SKM-1 (cell line): ENCODE data around the gene FNBP1L.
A peak's percentile ranks its signal among the peaks of the same experiment; 100 is the strongest.
"Not testable (repeated sequence)": the region's sequence is repeated elsewhere in the genome, so short reads cannot be mapped to it uniquely, and the experiment has no call there.

Experiments
- DNase-seq: peaks from one replicate; lab custom pipeline; 2025; ENCODE audit not compliant: unreplicated experiment; lab: John Stamatoyannopoulos, UW

FNBP1L gene

DNA sequence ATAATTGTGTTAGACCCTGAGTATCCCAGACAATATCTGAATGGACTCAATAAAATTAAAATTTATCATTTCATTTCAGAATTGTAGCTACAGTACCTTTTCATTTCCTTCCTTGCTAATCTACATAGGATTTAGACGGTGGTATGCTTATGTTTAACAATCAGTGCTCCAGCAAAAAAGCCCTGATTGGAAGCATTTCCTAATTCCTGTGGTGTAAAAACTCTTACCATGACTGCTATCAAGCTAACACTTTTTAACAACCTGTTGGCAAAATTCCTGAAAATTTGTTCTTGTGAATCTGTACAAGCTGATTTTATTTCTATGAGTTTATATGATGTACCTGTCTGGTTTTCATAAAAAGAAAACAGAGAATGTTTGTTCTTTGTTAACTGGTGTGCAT, 5.2 kb upstream of the FNBP1L start:
- no peak for DNase-seq

DNA sequence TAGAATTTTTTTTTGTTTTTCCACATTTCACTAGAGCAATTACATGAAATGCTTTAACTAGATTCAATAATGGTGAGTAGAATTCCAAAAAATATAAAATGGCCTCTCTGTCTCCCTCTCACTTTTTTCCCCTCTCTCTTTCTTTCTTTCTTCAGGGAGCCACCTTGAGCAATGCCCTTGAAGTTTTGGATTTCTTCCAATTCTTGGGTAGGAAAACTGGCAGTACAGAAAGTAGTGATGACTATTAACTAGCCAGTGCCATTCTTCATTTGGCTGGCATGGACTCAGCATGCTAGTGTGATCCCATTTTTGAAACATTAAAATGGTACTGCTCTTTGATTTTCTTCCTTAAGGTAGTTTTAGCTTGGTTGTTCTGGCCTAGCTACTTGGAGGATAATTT, 4.5 kb upstream of the FNBP1L start:
- no peak for DNase-seq

DNA sequence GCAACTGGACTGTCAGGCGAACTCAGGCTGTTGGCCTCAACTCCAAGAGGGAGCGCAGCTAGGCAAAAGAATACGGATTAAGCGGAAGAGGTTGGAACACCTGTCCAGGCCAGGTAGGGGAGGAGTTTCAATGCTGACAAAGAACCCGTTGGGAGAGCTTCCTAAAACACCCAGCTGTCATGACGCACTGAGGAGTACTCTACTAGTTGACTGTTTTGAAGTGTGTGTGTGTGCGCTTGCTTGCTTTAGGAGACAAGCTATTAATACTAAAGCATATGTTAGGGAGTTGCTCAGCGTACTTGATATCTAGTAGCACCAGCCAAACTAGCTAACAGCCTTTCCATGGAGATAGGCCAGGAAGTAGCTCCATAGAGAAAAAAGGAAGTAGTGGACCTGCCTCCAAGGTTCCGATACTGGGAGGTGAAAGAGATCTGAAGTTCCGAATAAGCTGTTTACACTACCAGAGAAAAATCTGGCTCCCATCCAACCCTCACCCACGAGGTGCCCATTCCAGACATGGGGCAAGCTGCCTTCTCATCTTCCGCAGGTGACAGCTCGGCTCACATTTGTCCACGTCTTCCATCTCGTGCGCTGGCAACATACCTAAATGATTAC, 974 bp upstream of the FNBP1L start:
- no peak for DNase-seq

- DNase-seq: no peak
Measured at GRCh38 chr1:93448292-93448982, 519 bp downstream of the FNBP1L start.

DNA sequence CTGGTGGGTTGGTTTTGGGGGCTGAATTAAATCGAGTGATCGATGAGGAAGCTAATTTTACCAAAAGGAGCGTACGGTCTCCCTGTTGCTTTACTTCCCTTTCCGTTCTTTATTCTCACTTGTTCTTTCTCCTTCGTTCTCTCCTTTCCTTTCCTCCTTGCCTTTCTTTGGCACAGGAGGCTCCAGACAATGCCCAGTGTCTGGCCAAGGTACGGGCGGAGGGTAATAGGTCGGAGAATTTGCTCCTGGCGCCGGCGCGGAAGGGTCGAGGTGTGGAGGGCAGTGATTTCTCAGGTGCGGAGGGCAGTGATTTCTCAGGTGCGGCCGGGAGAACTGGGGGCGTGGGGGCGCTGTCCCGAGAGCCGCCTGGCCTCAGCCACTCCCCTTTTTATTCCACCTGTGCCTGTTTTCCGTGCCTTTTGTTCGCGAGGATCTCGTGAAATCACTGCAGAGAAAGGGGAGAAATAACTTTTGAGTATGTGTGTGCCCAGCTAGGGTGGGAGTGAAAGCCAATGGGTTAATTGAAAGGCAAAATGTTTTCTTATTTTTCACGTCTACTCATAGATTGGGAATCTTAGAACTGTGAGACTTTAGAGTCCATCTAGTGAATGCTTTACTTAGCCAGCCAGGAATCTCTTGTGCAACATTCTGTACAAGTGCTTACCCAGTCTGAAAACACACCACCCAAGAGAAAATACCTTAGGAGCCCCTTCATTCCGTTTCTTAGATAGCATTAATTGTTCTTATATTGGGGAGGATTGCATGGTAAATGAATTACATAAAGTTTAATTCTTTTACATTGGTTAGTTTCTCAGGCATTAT, 1.3 kb downstream of the FNBP1L start:
- DNase-seq: no peak

DNA sequence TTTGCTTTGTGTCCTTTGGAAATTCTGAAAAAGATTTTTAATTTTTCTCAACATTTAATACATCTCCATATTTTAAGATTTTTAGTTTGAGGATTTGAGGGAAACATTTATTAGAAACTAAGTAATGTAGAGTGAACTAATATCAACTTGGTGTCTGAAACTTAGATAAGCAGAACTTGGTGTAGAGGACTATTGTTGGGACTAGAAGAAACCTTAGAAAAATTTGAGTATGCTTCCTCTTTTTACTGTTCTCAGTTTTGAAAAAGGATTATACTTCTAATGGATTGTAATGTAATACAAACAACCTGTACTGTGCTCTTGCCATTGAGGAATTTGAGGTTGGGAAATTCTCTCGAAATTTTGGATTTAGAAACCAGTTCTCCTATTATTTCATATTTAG, 2.4 kb downstream of the FNBP1L start:
- DNase-seq: peak; percentile 14

GRCh38 chr1:93453911-93454310, 6.0 kb downstream of the FNBP1L start:
- DNase-seq: no peak

DNA sequence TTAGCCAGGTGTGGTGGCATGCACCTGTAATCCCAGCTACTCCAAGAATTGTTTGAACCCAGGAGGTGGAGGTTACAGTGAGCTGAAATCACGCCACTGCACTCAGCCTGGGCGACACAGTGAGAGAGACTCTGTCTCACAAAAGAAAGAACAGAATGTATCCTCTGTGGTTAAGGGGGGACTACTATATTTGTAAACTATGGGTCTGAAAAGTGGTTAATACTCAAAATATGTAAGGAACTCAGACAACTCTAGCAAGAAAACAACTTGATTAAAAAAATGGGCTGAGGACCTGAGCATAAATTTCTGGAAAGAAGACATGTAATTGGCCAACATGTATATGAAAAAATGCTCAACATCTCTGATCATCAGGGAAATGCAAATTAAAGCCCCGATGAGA, 11.2 kb downstream of the FNBP1L start:
- no peak for DNase-seq

DNA sequence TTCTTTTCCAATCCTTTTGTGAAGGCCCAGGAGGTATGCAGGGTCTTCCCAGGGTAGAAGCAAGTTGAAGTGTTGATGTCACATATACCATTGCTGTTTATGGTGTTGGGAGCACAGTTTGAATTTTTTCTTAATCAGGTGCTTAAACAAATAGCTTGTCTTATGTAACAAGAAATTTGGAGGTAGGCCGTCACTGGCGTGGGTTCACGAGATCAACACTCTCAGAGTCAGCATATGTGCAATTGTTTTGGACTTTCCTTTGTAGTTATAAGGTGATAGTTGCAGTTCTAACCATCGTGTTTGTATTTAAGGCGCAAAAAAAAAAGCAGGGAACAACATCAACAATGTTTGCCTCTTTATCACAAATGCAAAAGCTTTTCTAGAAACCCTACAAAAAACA, 13.3 kb downstream of the FNBP1L start:
- no peak for DNase-seq

- no peak for DNase-seq
Measured at GRCh38 chr1:93463960-93464359, 16.0 kb downstream of the FNBP1L start.

DNA sequence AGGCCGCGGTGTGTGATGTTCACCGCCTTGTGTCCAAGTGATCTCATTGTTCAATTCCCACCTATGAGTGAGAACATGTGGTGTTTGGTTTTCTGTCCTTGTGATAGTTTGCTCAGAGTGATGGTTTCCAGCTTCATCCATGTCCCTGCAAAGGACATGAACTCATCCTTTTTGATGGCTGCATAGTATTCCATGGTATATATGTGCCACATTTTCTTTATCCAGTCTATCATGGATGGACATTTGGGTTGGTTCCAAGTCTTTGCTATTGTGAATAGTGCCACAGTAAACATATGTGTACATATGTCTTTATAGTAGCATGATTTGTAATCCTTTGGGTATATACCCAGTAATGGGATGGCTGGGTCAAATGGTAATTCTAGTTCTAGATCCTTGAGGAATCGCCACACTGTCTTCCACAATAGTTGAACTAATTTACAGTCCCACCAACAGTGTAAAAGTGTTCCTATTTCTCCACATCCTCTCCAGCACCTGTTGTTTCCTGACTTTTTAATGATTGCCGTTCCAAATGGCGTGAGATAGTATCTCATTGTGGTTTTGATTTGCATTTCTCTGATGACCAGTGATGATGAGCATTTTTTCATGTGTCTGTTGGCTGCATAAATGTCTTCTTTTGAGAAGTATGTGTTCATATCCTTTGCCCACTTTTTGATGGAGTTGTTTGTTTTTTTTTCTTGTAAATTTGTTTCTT, 17.6 kb downstream of the FNBP1L start:
- DNase-seq: not testable (repeated sequence)

DNA sequence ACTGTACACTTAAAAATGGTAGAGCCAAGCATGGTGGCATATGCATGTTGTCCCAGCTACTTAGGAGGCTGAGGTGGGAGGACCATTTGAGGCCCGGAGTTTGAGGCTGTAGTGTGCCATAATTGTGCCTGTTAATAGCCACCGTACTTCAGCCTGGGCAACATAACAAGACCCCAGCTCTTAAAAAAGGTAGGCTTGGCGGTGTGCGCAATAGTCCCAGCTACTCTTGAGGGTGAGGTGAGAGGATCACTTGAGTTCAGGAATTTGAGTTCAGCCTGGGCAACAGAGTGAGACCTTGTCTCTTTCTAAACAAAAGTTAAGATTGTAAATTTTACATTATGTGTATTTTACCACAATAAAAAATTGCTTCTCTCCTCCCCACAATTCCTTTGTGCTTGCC, 19.7 kb downstream of the FNBP1L start:
- DNase-seq: no peak

- no peak for DNase-seq
Measured at GRCh38 chr1:93468662-93469061, 20.7 kb downstream of the FNBP1L start.

GRCh38 chr1:93469223-93469622, 21.3 kb downstream of the FNBP1L start:
- DNase-seq: not testable (repeated sequence)

- no peak for DNase-seq
Measured at GRCh38 chr1:93471284-93471683, 23.4 kb downstream of the FNBP1L start.

DNA sequence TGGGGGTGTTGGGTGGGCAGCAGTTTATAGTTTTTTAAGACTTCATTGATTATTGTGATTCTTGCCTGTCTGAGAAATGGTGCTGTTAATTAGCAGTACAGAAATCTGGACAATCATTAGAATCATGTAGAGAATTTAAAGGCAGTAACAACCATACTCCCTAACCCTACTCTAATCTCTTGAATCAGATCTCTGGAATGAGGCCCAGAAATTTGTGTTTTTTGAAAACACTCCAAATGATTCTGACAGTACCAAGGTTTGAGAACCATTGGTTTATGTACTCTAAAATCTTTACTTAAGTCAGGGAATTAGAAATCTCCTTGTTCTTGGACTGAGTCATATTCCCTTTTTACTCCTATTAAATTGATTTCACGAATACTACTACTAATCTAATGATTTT, 24.0 kb downstream of the FNBP1L start:
- no peak for DNase-seq

- DNase-seq: no peak
Measured at GRCh38 chr1:93474321-93474720, 26.4 kb downstream of the FNBP1L start.

GRCh38 chr1:93475681-93476080, 27.8 kb downstream of the FNBP1L start:
- no peak for DNase-seq

GRCh38 chr1:93479133-93479745, 31.3 kb downstream of the FNBP1L start:
- not testable (repeated sequence) for DNase-seq

DNA sequence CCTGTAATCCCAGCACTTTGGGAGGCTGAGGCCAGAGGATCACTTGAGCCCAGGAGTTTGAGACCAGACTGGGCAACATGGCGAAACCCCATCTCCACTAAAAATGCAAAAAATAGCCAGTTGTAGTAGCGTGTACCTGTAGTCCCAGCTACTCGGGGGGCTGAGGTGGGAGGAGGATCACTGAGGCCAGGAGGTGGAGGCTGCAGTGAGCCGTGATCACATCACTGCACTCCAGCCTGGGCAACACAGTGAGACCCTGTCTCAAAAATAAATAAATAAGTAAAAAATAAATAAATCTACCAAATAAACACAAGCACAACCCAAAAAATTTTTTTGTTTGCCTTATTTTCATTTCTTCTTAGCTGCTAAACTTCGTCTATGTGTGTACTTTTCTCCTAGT, 34.0 kb downstream of the FNBP1L start:
- DNase-seq: not testable (repeated sequence)

DNA sequence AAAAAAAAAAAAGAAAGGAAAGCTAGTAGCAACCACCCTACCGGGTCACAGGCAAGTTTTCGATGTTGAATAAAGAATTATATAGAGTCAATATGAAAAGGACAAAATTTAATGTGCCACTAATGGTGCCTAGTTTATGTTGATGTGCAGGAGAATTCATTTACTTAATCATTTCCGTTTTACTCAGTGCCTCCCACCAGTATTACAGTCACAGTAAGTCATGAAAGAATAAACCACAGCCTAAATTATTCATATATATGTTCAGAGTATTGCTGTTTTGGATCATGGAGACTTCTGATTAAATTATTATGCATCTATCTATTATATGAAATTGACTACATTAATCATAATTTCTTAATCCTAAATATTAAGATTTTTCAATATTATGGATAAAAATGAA, 35.3 kb downstream of the FNBP1L start:
- no peak for DNase-seq
